Psoas muscle (tissue), 8 donors: Measurements from ENCODE around the gene AGPAT3. TPM values are rescaled to one million over a fixed set of nuclear protein-coding genes. Genes with fewer than 3 reads are reported as not detected.

Source experiments
- ATAC-seq, 4 donors: fragments of 200-7000 bp; cut with Tn5 transposase; one replicate each; pipeline ENCODE4 v1.9.1; 2020; ENCODE audit warnings: moderate library complexity in 3 of 4, mild to moderate bottlenecking in 2 of 4
- DNase-seq, 2 donors: peaks; one replicate each; pipeline ENCODE4 v3.0.0-alpha.2; 2020
- H3K27ac ChIP-seq: fragments of 200-600 bp; one replicate; pipeline ENCODE4 v1.8.0; 2022
- H3K27me3 ChIP-seq, 3 donors: fragments of 200-600 bp in 1 of 3; one replicate each; pipeline versions ENCODE4 v1.6.1 to v1.8.0; 2013 to 2022; ENCODE audit warnings: low read length in 2 of 3, mild to moderate bottlenecking in 2 of 3, moderate library complexity in 1 of 3; ENCODE audit not compliant: insufficient read depth in 3 of 3
- H3K36me3 ChIP-seq, 2 donors: fragments of 200-600 bp in 1 of 2; one replicate each; pipeline versions ENCODE4 v1.6.1 to v1.8.0; 2013 to 2022; ENCODE audit warnings: low read depth in 1 of 2, mild to moderate bottlenecking in 1 of 2, moderate library complexity in 1 of 2; ENCODE audit not compliant: insufficient read depth in 1 of 2
- H3K4me1 ChIP-seq: fragments of 200-600 bp; one replicate; pipeline ENCODE4 v1.8.0; 2022
- H3K4me3 ChIP-seq: fragments of 200-600 bp; one replicate; pipeline ENCODE4 v1.8.0; 2022; ENCODE audit warnings: mild to moderate bottlenecking
- H3K9me3 ChIP-seq: fragments of 200-600 bp; one replicate; pipeline ENCODE4 v1.8.0; 2022
- WGBS, 3 donors: extraction: QIAGEN DNeasy Blood & Tissue Kit; methylation state at CpG; one replicate each; pipeline versions ENCODE4 v1.1.6 to v1.1.7; 2013; 5-methylcytosine and 5-hydroxymethylcytosine counted together
- intact Hi-C, 2 donors: fragments of 100-400 bp; cut with DNase I; formaldehyde crosslinking; loops; one replicate each; pipeline versions ENCODE4 v1.11.0 to v1.14.2; 2022
- long read RNA-seq, 2 donors: library from polyadenylated mRNA; unstranded; transcript quantifications; one replicate each; pipeline ENCODE4 v2.0.0, GENCODE V29; 2021
- polyA plus RNA-seq, 3 donors: library from polyadenylated mRNA; stranded (reverse); fragments of 200-250 nt; gene quantifications; one replicate each; pipeline ENCODE4 v1.2.3, GENCODE V29; 2013
- total RNA-seq, 4 donors: library from RNA; stranded (reverse); fragmentation: NEBNext Ultra II Directional in 2 of 4; extraction: Animal tissue kit (Norgen Biotek cat#: 25700) in 2 of 4; gene quantifications; one replicate each; pipeline versions ENCODE4 v1.2.1 to v1.2.4, GENCODE V29; 2021 to 2023
- TF ChIP-seq, protein P1 (sequence below): fragments of 200-600 bp; IDR thresholded peaks from one replicate; pipeline ENCODE4 v1.8.0; 2022; ENCODE audit warnings: antibody characterized with exemption
- donor health status: healthy with polysubstance abuse.
- donor health status: DM: no; HTN: no; CAD: no; lungs with moderate emphysema.
- donor health status: Bipolar disorder and iron deficiency.
- donor health status: healthy.
- donor health status: DM: yes; HTN: yes; CAD: no.
- donor health status: DM: no; HTN: no; CAD: no.
- donor health status: DM: no; HTN: no; CAD: no.
- donor health status: DM: yes; HTN: yes; CAD: no.

AGPAT3 gene, protein sequence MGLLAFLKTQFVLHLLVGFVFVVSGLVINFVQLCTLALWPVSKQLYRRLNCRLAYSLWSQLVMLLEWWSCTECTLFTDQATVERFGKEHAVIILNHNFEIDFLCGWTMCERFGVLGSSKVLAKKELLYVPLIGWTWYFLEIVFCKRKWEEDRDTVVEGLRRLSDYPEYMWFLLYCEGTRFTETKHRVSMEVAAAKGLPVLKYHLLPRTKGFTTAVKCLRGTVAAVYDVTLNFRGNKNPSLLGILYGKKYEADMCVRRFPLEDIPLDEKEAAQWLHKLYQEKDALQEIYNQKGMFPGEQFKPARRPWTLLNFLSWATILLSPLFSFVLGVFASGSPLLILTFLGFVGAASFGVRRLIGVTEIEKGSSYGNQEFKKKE
- total RNA-seq (100 to 1,000 TPM in 1 of 4 donors, 10 to 100 TPM in 3; 47.9 to 117 (median 64.4) TPM), polyA plus RNA-seq (10 to 100 TPM; 28.4 to 70.0 (median 35.7) TPM)
- long read RNA-seq, donor 1, full-length matches to known transcripts: 5 of 32 reads
- long read RNA-seq, donor 1, partial matches to known transcripts: 0 of 32 reads
- long read RNA-seq, donor 1, other reads (novel, unspliced or antisense): 27 of 32 reads
- long read RNA-seq, donor 2, full-length matches to known transcripts: 30 of 130 reads
- long read RNA-seq, donor 2, partial matches to known transcripts: 7 of 130 reads
- long read RNA-seq, donor 2, other reads (novel, unspliced or antisense): 93 of 130 reads

GRCh38 chr21:43864962-43865539, at the start of gene AGPAT3:
AGPAT3 (plus strand) TSS chr21:43865223; CDS start chr21:43959682, 94,459 bp downstream.
- TF ChIP-seq, protein P1, sequence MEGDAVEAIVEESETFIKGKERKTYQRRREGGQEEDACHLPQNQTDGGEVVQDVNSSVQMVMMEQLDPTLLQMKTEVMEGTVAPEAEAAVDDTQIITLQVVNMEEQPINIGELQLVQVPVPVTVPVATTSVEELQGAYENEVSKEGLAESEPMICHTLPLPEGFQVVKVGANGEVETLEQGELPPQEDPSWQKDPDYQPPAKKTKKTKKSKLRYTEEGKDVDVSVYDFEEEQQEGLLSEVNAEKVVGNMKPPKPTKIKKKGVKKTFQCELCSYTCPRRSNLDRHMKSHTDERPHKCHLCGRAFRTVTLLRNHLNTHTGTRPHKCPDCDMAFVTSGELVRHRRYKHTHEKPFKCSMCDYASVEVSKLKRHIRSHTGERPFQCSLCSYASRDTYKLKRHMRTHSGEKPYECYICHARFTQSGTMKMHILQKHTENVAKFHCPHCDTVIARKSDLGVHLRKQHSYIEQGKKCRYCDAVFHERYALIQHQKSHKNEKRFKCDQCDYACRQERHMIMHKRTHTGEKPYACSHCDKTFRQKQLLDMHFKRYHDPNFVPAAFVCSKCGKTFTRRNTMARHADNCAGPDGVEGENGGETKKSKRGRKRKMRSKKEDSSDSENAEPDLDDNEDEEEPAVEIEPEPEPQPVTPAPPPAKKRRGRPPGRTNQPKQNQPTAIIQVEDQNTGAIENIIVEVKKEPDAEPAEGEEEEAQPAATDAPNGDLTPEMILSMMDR: no peak
- H3K4me3 ChIP-seq: peak within 1 kb of the TSS; percentile 90
- no peaks in the 10 kb centered on the region for H3K36me3 ChIP-seq
- H3K4me1 ChIP-seq: peaks cover 46% of the 10 kb centered on the region
- peak; percentile 3 to 30 (median 16) for ATAC-seq
- intact Hi-C loops: loop anchor here (5.0 to 10.0 kb wide), 5 partner anchors 37 to 72 kb away; no protein-coding TSS in a partner anchor
- peak within 1 kb of the TSS; percentile 90 for H3K27ac ChIP-seq
- no peaks in the 10 kb centered on the region for H3K27me3 ChIP-seq
- DNase-seq: peak in 1 of 2 donors; percentile 44
- no peaks in the 10 kb centered on the region for H3K9me3 ChIP-seq
- 0 to 1% (median 1%) methylated on average over 13 to 101 of the region's 102 CpGs for WGBS, 3 donors

DNA sequence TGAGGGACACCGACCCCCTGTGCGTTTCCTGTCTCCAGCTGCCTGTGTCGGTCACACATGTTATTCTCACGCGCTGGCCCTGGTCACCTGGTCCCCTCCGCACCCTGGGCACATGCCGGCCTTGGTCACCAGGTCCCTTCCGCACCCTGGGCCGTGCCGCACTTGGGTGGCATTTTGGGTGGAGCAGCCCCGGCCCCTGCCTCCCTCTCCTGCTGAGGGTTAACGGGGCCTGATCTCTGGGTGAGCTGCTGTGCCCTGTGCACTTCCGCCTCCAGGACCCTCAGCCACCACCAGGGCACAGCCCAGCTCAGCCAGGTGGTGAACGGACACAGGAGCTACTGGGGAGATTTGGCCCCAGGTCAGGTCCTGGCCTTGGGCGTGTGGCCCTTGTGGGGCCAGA, 49.0 kb upstream of the AGPAT3 start:
- H3K36me3 ChIP-seq: no peaks in the 10 kb centered on the region
- no peak overlapping the region for H3K27ac ChIP-seq
- no peaks in the 10 kb centered on the region for H3K27me3 ChIP-seq
- TF ChIP-seq, protein P1: no peak
- no peaks in the 10 kb centered on the region for H3K9me3 ChIP-seq
- WGBS, 3 donors: 91 to 94% (median 93%) methylated on average over 14 to 15 of the region's 15 CpGs
- H3K4me3 ChIP-seq: no peak overlapping the region
- peaks cover 17% of the 10 kb centered on the region for H3K4me1 ChIP-seq
- ATAC-seq: no peak
- peak in 1 of 2 donors; percentile 39 for DNase-seq
- intact Hi-C loops: loop anchor here in 1 of 2 donors (10.0 kb wide), 2 partner anchors 49 to 61 kb away; partner anchors contain the start of gene AGPAT3

DNA sequence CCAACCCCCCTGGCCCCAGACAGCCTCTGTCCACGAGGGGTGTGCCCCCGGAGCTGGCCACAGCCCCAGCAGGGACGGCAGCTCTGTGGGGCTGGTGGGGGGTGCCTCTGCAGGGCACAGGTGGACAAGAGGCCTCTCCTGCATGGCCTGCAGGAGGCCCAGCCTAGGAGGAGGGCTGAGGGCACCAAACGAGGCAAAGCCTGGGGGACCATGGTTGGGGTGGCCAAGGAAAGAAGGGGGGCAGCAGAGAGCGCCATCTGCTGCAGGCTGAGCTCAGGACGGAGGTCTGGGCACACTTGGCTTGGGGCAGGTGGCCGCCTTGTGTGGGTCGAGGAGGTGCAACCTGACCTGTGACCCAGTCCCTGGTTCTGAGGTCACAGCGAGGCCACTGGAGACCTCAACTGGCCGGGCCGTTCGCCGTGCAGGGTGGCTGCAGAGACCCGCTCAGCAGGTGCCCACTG, 48.4 kb upstream of the AGPAT3 start:
- DNase-seq: peak; percentile 9 to 53
- Histone ChIP-seq H3K36me3 (no peaks in the 10 kb centered on the region), H3K4me3 (no peak overlapping the region), H3K27ac (no peak overlapping the region), H3K27me3 (no peaks in the 10 kb centered on the region), H3K4me1 (peaks cover 10% of the 10 kb centered on the region), H3K9me3 (no peaks in the 10 kb centered on the region)
- 75 to 79% (median 78%) methylated on average over 14 of the region's 14 CpGs for WGBS, 3 donors
- ATAC-seq: no peak
- TF ChIP-seq, protein P1: no peak
- intact Hi-C loops: loop anchor here in 1 of 2 donors (10.0 kb wide), 2 partner anchors 48 to 62 kb away; partner anchors contain the start of gene AGPAT3

DNA sequence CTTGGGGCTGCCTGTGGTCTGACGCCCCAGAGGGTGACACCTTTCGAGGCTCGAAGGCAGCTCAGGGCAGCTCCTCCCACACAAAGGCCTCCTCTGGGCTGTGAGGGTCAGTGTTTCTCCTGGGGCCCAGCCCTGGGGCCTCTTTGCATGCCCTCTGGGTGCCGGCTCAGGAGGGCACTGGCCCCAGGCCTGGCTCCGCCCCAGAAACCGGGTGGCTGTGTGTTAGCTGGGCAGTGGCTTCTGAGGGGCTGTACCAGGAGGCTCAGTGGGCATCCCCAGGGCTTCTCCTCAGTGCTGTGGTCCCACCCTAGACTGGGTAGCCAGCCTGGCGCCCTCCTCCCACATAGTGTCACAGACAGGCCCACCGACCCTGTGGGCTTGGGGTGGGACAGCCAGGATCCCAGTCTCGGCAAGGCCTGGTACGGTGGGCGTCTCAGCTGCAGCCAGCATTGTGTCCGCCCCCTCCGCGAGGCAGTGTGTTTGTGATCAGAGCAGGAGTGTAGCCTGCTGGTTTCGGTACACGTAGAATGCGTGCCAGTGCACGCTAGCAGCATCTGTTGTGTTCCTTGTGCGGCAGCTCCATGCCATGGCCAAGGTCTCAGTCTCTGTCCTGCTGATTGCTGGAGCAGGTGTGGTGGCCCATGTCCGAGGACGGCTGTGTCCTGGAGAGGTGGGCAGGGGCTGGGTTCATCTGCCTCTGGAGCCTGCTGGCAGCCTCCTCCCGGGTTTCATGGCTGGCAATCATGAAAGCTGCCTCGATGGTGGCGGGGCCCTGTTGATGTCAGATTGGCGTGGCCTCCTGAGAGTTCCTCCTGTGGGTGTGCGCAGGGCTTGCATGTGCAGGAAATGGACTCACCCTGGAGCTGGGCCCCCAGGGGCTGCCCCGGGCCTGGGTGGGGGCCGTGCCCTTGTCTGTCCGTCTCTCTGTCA, 47.6 kb upstream of the AGPAT3 start:
- DNase-seq: peak; percentile 8 to 50
- TF ChIP-seq, protein P1: no peak
- Histone ChIP-seq H3K36me3 (no peaks in the 10 kb centered on the region), H3K4me3 (no peak overlapping the region), H3K27me3 (no peaks in the 10 kb centered on the region), H3K27ac (no peak overlapping the region), H3K9me3 (no peaks in the 10 kb centered on the region), H3K4me1 (peaks cover 2% of the 10 kb centered on the region)
- intact Hi-C loops: loop anchor here in 1 of 2 donors (10.0 kb wide), 2 partner anchors 47 to 63 kb away; partner anchors contain the start of gene AGPAT3
- ATAC-seq: no peak
- WGBS, 3 donors: 81 to 84% (median 83%) methylated on average over 29 of the region's 29 CpGs
